Mesenchymal stem cell (in vitro differentiated cells and primary cell): ENCODE data around the gene PARP4.
"Not testable (repeated sequence)": the region's sequence is repeated elsewhere in the genome, so short reads cannot be mapped to it uniquely, and the experiment has no call there.

Source experiments
- DNase-seq: peaks from one replicate; pipeline ENCODE4 v3.0.0-alpha.2; 2013
- H2AFZ ChIP-seq: one replicate; pipeline ENCODE4 v1.6.1; 2013; ENCODE audit warnings: low read depth, mild to moderate bottlenecking, control low read depth, inconsistent platforms, low read length, moderate library complexity
- H2AK5ac ChIP-seq: 2 replicates; pipeline ENCODE4 v1.6.1; 2013; ENCODE audit warnings: low read length, moderate library complexity, mild to moderate bottlenecking, inconsistent platforms; ENCODE audit not compliant: severe bottlenecking
- H2BK120ac ChIP-seq: one replicate; pipeline ENCODE4 v1.6.1; 2013; ENCODE audit warnings: low read depth, mild to moderate bottlenecking, inconsistent platforms, low read length, moderate library complexity
- H2BK12ac ChIP-seq, 2 experiments: one replicate each; pipeline ENCODE4 v1.6.1; 2013; ENCODE audit warnings: inconsistent platforms in 2 of 2, low read length in 2 of 2, mild to moderate bottlenecking in 2 of 2, moderate library complexity in 2 of 2, control low read depth in 1 of 2
- H2BK15ac ChIP-seq: one replicate; pipeline ENCODE4 v1.6.1; 2013; ENCODE audit warnings: mild to moderate bottlenecking, low read depth, inconsistent platforms; ENCODE audit not compliant: poor library complexity, severe bottlenecking
- H2BK5ac ChIP-seq: 2 replicates; pipeline ENCODE4 v1.6.1; 2013; ENCODE audit warnings: low read depth, mild to moderate bottlenecking, low read length, control low read depth, inconsistent platforms; ENCODE audit not compliant: poor library complexity, severe bottlenecking
- H3K14ac ChIP-seq, 2 experiments: one replicate each; pipeline ENCODE4 v1.6.1; 2013; ENCODE audit warnings: inconsistent platforms in 2 of 2, low read length in 2 of 2, control low read depth in 1 of 2, mild to moderate bottlenecking in 1 of 2, moderate library complexity in 1 of 2
- H3K18ac ChIP-seq, 2 experiments: one replicate each; pipeline ENCODE4 v1.6.1; 2013; ENCODE audit warnings: inconsistent platforms in 2 of 2, low read length in 2 of 2, control low read depth in 1 of 2, low read depth in 1 of 2, mild to moderate bottlenecking in 1 of 2
- H3K23ac ChIP-seq, 2 experiments: one replicate each; pipeline ENCODE4 v1.6.1; 2013; ENCODE audit warnings: inconsistent platforms in 2 of 2, low read length in 2 of 2, mild to moderate bottlenecking in 2 of 2, moderate library complexity in 2 of 2, control low read depth in 1 of 2
- H3K27ac ChIP-seq: 2 replicates; pipeline ENCODE4 v1.5.1; 2013; ENCODE audit warnings: mild to moderate bottlenecking, moderate library complexity, low read length, control low read depth, inconsistent platforms; ENCODE audit not compliant: poor library complexity, severe bottlenecking
- H3K27me3 ChIP-seq, 2 experiments: 2 replicates each; pipeline versions ENCODE4 v1.6.1 to v1.7.0; 2013; ENCODE audit warnings: low read length in 2 of 2, mild to moderate bottlenecking in 2 of 2, moderate library complexity in 2 of 2, control low read depth in 1 of 2, inconsistent platforms in 1 of 2; ENCODE audit not compliant: control insufficient read depth in 1 of 2, insufficient read depth in 1 of 2
- H3K36me3 ChIP-seq, 2 experiments: 2 replicates each; pipeline versions ENCODE4 v1.6.1 to v1.7.0; 2013; ENCODE audit warnings: low read length in 2 of 2, control low read depth in 1 of 2, inconsistent platforms in 1 of 2, low read depth in 1 of 2, mild to moderate bottlenecking in 1 of 2; ENCODE audit not compliant: insufficient read depth in 2 of 2, control insufficient read depth in 1 of 2
- H3K4ac ChIP-seq, 2 experiments: one replicate each; pipeline ENCODE4 v1.6.1; 2013; ENCODE audit warnings: inconsistent platforms in 2 of 2, low read length in 2 of 2, mild to moderate bottlenecking in 2 of 2, moderate library complexity in 2 of 2, control low read depth in 1 of 2, low read depth in 1 of 2
- H3K4me1 ChIP-seq: 2 replicates; pipeline ENCODE4 v1.6.1; 2013; ENCODE audit warnings: low read depth, low read length, control low read depth; ENCODE audit not compliant: control insufficient read depth, insufficient read depth
- H3K4me2 ChIP-seq: 2 replicates; pipeline ENCODE4 v1.6.1; 2013; ENCODE audit warnings: low read length, mild to moderate bottlenecking, inconsistent platforms; ENCODE audit not compliant: poor library complexity, severe bottlenecking
- H3K4me3 ChIP-seq, 2 experiments: 2 replicates each; pipeline versions ENCODE4 v1.5.1 to v1.7.0; 2013; ENCODE audit warnings: low read length in 2 of 2, mild to moderate bottlenecking in 2 of 2, control low read depth in 1 of 2, low read depth in 1 of 2; ENCODE audit not compliant: insufficient read depth in 1 of 2
- H3K79me1 ChIP-seq: replicated peaks from 2 replicates; pipeline ENCODE4 v1.6.1; 2013; ENCODE audit warnings: mild to moderate bottlenecking, control low read depth, low read length, inconsistent platforms; ENCODE audit not compliant: poor library complexity, severe bottlenecking
- H3K9ac ChIP-seq: 2 replicates; pipeline ENCODE4 v1.7.0; 2013; ENCODE audit warnings: mild to moderate bottlenecking, low read length, moderate library complexity
- H3K9me3 ChIP-seq: 2 replicates; pipeline ENCODE4 v1.7.0; 2013; ENCODE audit warnings: mild to moderate bottlenecking, low read length; ENCODE audit not compliant: control insufficient read depth
- H4K8ac ChIP-seq: one replicate; pipeline ENCODE4 v1.6.1; 2013; ENCODE audit warnings: inconsistent platforms, mild to moderate bottlenecking, low read length, moderate library complexity
- H4K91ac ChIP-seq: one replicate; pipeline ENCODE4 v1.6.1; 2013; ENCODE audit warnings: mild to moderate bottlenecking, low read length, inconsistent platforms
- WGBS: methylation state at CpG from one replicate; pipeline ENCODE4 v1.1.7; 2013; ENCODE audit warnings: mixed read lengths; 5-methylcytosine and 5-hydroxymethylcytosine counted together

PARP4 gene

GRCh38 chr13:24380881-24381280 lies 131.7 kb downstream of the PARP4 start:
- not testable (repeated sequence) for H3K4me2 ChIP-seq, H2AFZ ChIP-seq, H3K4me1 ChIP-seq, H2BK120ac ChIP-seq, H2BK12ac ChIP-seq, H3K4ac ChIP-seq, H3K18ac ChIP-seq, H4K91ac ChIP-seq, H3K14ac ChIP-seq, H3K9me3 ChIP-seq, H3K4me3 ChIP-seq, H3K27me3 ChIP-seq, H3K23ac ChIP-seq, H2BK5ac ChIP-seq, H3K27ac ChIP-seq, H3K9ac ChIP-seq, H2BK15ac ChIP-seq, H2AK5ac ChIP-seq, H3K79me1 ChIP-seq, DNase-seq, H4K8ac ChIP-seq, H3K36me3 ChIP-seq

DNA sequence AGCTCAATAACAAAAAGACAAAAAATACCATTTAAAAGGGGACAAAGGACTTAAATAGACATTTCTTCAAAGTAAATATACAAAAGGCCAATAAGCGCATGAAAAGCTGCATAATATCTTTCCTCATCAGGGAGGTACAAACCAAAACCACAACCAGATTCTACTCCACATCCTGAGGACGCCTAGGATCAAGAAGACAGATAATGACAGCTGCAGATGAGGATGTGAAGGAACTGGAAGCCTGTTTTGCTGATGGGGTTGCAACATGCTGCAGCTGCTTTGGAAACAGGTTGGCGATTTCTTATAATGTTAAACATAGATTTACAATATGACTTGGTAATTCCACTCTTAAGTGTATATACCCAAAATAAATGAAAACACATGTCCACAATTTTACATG lies 132.4 kb downstream of the PARP4 start:
- not testable (repeated sequence) for H3K9ac ChIP-seq, H3K4me2 ChIP-seq, H2BK15ac ChIP-seq, H2BK120ac ChIP-seq, H3K36me3 ChIP-seq, H2AFZ ChIP-seq, H2BK12ac ChIP-seq, H3K14ac ChIP-seq, H3K4me1 ChIP-seq, H3K27me3 ChIP-seq, H3K18ac ChIP-seq, H3K27ac ChIP-seq, H4K91ac ChIP-seq, H4K8ac ChIP-seq, H3K9me3 ChIP-seq, H3K79me1 ChIP-seq, H2BK5ac ChIP-seq, H3K4ac ChIP-seq, H3K23ac ChIP-seq, DNase-seq, H3K4me3 ChIP-seq, H2AK5ac ChIP-seq
- no CpG with 5 or more reads among the region's 3 CpGs for WGBS

GRCh38 chr13:24371273-24371672 lies 141.3 kb downstream of the PARP4 start:
- not testable (repeated sequence) for H3K4me3 ChIP-seq, H4K91ac ChIP-seq, H2AFZ ChIP-seq, H3K23ac ChIP-seq, H3K79me1 ChIP-seq, H3K4ac ChIP-seq, H3K36me3 ChIP-seq, H3K4me2 ChIP-seq, H2BK12ac ChIP-seq, H4K8ac ChIP-seq, DNase-seq, H3K4me1 ChIP-seq, H3K14ac ChIP-seq, H3K27ac ChIP-seq, H3K9ac ChIP-seq, H3K9me3 ChIP-seq, H2BK15ac ChIP-seq, H2AK5ac ChIP-seq, H2BK120ac ChIP-seq, H2BK5ac ChIP-seq, H3K18ac ChIP-seq
- H3K27me3 ChIP-seq: peaks cover 0 to 25% of the 10 kb centered on the region in 2 experiments
- WGBS: 81% methylated on average over 8 of the region's 9 CpGs
